HEK293 (cell line): ENCODE data around the gene AOC2.
A peak's percentile ranks its signal among the peaks of the same experiment; 100 is the strongest.

Experiments
- BCL11A ChIP-seq: fragments of 450-650 bp; formaldehyde crosslinking; IDR thresholded peaks from 2 replicates; pipeline ENCODE4 v1.5.1; 2016; ENCODE audit warnings: low read depth, missing biosample characterization, missing genetic modification characterization
- BCL11B ChIP-seq: fragments of 450-650 bp; formaldehyde crosslinking; IDR thresholded peaks from 2 replicates; pipeline ENCODE4 v1.5.1; 2016; ENCODE audit warnings: low read depth, missing biosample characterization, missing genetic modification characterization
- GLIS1 ChIP-seq: fragments of 450-650 bp; formaldehyde crosslinking; IDR thresholded peaks from 2 replicates; pipeline ENCODE4 v1.5.1; 2016; ENCODE audit warnings: missing biosample characterization, missing genetic modification characterization
- HOXC10 ChIP-seq: sonication (generic); formaldehyde crosslinking; IDR thresholded peaks from 2 replicates; pipeline ENCODE4 v1.8.1; 2023; ENCODE audit warnings: mild to moderate bottlenecking, missing genetic modification reagents
- KLF7 ChIP-seq: fragments of 450-650 bp; formaldehyde crosslinking; IDR thresholded peaks from 2 replicates; pipeline ENCODE4 v1.5.1; 2016; ENCODE audit warnings: missing biosample characterization, missing genetic modification characterization, borderline replicate concordance
- RBAK ChIP-seq: fragments of 450-650 bp; formaldehyde crosslinking; IDR thresholded peaks from 2 replicates; pipeline ENCODE4 v1.5.1; 2016; ENCODE audit warnings: missing biosample characterization, missing genetic modification characterization
- SCRT2 ChIP-seq: fragments of 450-650 bp; formaldehyde crosslinking; IDR thresholded peaks from 2 replicates; pipeline ENCODE4 v1.5.1; 2016; ENCODE audit warnings: missing biosample characterization, missing genetic modification characterization
- SP3 ChIP-seq: fragments of 450-650 bp; formaldehyde crosslinking; IDR thresholded peaks from 2 replicates; pipeline ENCODE4 v1.5.1; 2016; ENCODE audit warnings: missing biosample characterization, missing genetic modification characterization
- ZBTB11 ChIP-seq: fragments of 450-650 bp; formaldehyde crosslinking; conservative IDR thresholded peaks from 2 replicates; pipeline ENCODE4 v1.5.1; 2016; ENCODE audit warnings: low read depth, missing biosample characterization, missing genetic modification characterization
- ZBTB17 ChIP-seq: fragments of 450-650 bp; formaldehyde crosslinking; IDR thresholded peaks from 2 replicates; pipeline ENCODE4 v1.5.1; 2016; ENCODE audit warnings: missing biosample characterization, missing genetic modification characterization
- ZBTB7A ChIP-seq: fragments of 450-650 bp; formaldehyde crosslinking; IDR thresholded peaks from 2 replicates; pipeline ENCODE4 v1.5.1; 2016; ENCODE audit warnings: low read depth, missing biosample characterization, missing genetic modification characterization
- ZBTB8A ChIP-seq: fragments of 450-650 bp; formaldehyde crosslinking; IDR thresholded peaks from 2 replicates; pipeline ENCODE4 v1.5.1; 2016; ENCODE audit warnings: missing biosample characterization, missing genetic modification characterization
- ZEB2 ChIP-seq: fragments of 450-650 bp; formaldehyde crosslinking; IDR thresholded peaks from 2 replicates; pipeline ENCODE4 v1.5.1; 2016; ENCODE audit warnings: missing biosample characterization, missing genetic modification characterization
- ZNF10 ChIP-seq: fragments of 450-650 bp; formaldehyde crosslinking; IDR thresholded peaks from 2 replicates; pipeline ENCODE4 v1.5.1; 2017; ENCODE audit warnings: missing biosample characterization, missing genetic modification characterization
- ZNF140 ChIP-seq: fragments of 450-650 bp; formaldehyde crosslinking; IDR thresholded peaks from 2 replicates; pipeline ENCODE4 v1.5.1; 2016; ENCODE audit warnings: missing biosample characterization, missing genetic modification characterization
- ZNF148 ChIP-seq: fragments of 450-650 bp; formaldehyde crosslinking; IDR thresholded peaks from 2 replicates; pipeline ENCODE4 v1.5.0; 2017; ENCODE audit warnings: missing biosample characterization, missing genetic modification characterization, borderline replicate concordance
- ZNF155 ChIP-seq: fragments of 450-650 bp; formaldehyde crosslinking; IDR thresholded peaks from 2 replicates; pipeline ENCODE4 v1.5.1; 2016; ENCODE audit warnings: missing biosample characterization, missing genetic modification characterization
- ZNF341 ChIP-seq: fragments of 450-650 bp; formaldehyde crosslinking; IDR thresholded peaks from 2 replicates; pipeline ENCODE4; 2016; ENCODE audit warnings: low read depth, missing biosample characterization, missing genetic modification characterization
- ZNF423 ChIP-seq: fragments of 450-650 bp; formaldehyde crosslinking; IDR thresholded peaks from 2 replicates; pipeline ENCODE4 v1.5.1; 2016; ENCODE audit warnings: missing biosample characterization, missing genetic modification characterization
- ZNF518A ChIP-seq: fragments of 450-650 bp; formaldehyde crosslinking; conservative IDR thresholded peaks from 2 replicates; pipeline ENCODE4 v1.5.1; 2016; ENCODE audit warnings: low read depth, missing biosample characterization, missing genetic modification characterization
- ZNF555 ChIP-seq: fragments of 450-650 bp; formaldehyde crosslinking; conservative IDR thresholded peaks from 2 replicates; pipeline ENCODE4 v1.5.1; 2017; ENCODE audit warnings: missing biosample characterization, mild to moderate bottlenecking, missing genetic modification characterization, inconsistent platforms
- ZNF558 ChIP-seq: fragments of 450-650 bp; formaldehyde crosslinking; IDR thresholded peaks from 2 replicates; pipeline ENCODE4 v1.5.1; 2016; ENCODE audit warnings: missing biosample characterization, missing genetic modification characterization
- ZNF571 ChIP-seq: fragments of 450-650 bp; formaldehyde crosslinking; IDR thresholded peaks from 2 replicates; pipeline ENCODE4 v1.5.0; 2017; ENCODE audit warnings: missing biosample characterization, missing genetic modification characterization
- ZNF610 ChIP-seq: fragments of 450-650 bp; formaldehyde crosslinking; IDR thresholded peaks from 2 replicates; pipeline ENCODE4 v1.5.1; 2016; ENCODE audit warnings: missing biosample characterization, missing genetic modification characterization, borderline replicate concordance
- ZNF621 ChIP-seq: fragments of 450-650 bp; formaldehyde crosslinking; IDR thresholded peaks from 2 replicates; pipeline ENCODE4 v1.5.1; 2017; ENCODE audit warnings: missing biosample characterization, missing genetic modification characterization
- ZNF664 ChIP-seq: fragments of 450-650 bp; formaldehyde crosslinking; IDR thresholded peaks from 2 replicates; pipeline ENCODE4 v1.5.1; 2016; ENCODE audit warnings: missing biosample characterization, missing genetic modification characterization
- ZNF704 ChIP-seq: fragments of 450-650 bp; formaldehyde crosslinking; IDR thresholded peaks from 2 replicates; pipeline ENCODE4 v1.5.1; 2016; ENCODE audit warnings: missing biosample characterization, missing genetic modification characterization
- ZNF776 ChIP-seq: fragments of 450-650 bp; formaldehyde crosslinking; IDR thresholded peaks from 2 replicates; pipeline ENCODE4 v1.5.0; 2017; ENCODE audit warnings: missing biosample characterization, missing genetic modification characterization, borderline replicate concordance

The AOC2 gene

GRCh38 chr17:42798383-42799380 is 45.7 kb upstream of the AOC2 start, which contains the start of the genes CNTD1 and COA3 (continued):
- peak; percentile 74; the same call in 1 of the 2 replicates for TF ChIP-seq ZEB2
- no peak for TF ChIP-seq ZNF140 (tag by site-specific recombination)
- TF ChIP-seq GLIS1 (tag by site-specific recombination), result peak; percentile 66
- no peak for TF ChIP-seq ZNF10 (tag by site-specific recombination)
- no peak for TF ChIP-seq ZNF704 (tag by site-specific recombination)
- TF ChIP-seq ZNF664 (tag by site-specific recombination), result no peak
- peak; percentile 86 for TF ChIP-seq ZBTB11 (tag by site-specific recombination)
- TF ChIP-seq RBAK (tag by site-specific recombination), result 0 out of 2 replicates have a peak, but pooled peaks have one; percentile 34
- TF ChIP-seq BCL11A (tag by site-specific recombination), result no peak
- TF ChIP-seq ZNF423 (tag by site-specific recombination), result no peak
- TF ChIP-seq BCL11B (tag by site-specific recombination), result no peak
- peak; percentile 58; the same call in 1 of the 2 replicates for TF ChIP-seq ZNF341 (tag by site-specific recombination)
- no peak for TF ChIP-seq ZNF148 (tag by site-specific recombination)
- no peak for TF ChIP-seq HOXC10 (CRISPR knock-in tag)
- TF ChIP-seq SP3, result peak; percentile 79
- TF ChIP-seq ZNF155 (tag by site-specific recombination), result no peak
- no peak for TF ChIP-seq ZBTB7A (tag by site-specific recombination)
- no peak for TF ChIP-seq ZNF776 (tag by site-specific recombination)
- no peak for TF ChIP-seq ZNF621 (tag by site-specific recombination)
- no peak for TF ChIP-seq ZNF571 (tag by site-specific recombination)
- TF ChIP-seq ZNF610 (tag by site-specific recombination), result no peak; the same call in none of the 2 replicates
- no peak for TF ChIP-seq SCRT2 (tag by site-specific recombination)
- peak; percentile 92 for TF ChIP-seq ZBTB17 (tag by site-specific recombination)
- no peak for TF ChIP-seq ZNF555
- peak; percentile 53; the same call in 1 of the 2 replicates for TF ChIP-seq ZNF518A (tag by site-specific recombination)
- TF ChIP-seq ZNF558, result no peak
- peak; percentile 98 for TF ChIP-seq ZBTB8A (tag by site-specific recombination)
- 0 out of 2 replicates have a peak, but pooled peaks have one; percentile 44 for TF ChIP-seq KLF7
